Stimulated activated CD4-positive, alpha-beta T cell treated with anti-CD3 and anti-CD28 coated beads, Interleukin-4, amount 100 ng/mL, for 24 hours (primary cell): Measurements from ENCODE around the gene HIGD2A.
"Not testable (repeated sequence)": the region's sequence is repeated elsewhere in the genome, so short reads cannot be mapped to it uniquely, and the experiment has no call there.

Source experiments
- DNase-seq: peaks from one replicate; pipeline ENCODE4 v3.0.0-alpha.2; 2020

HIGD2A gene

DNA sequence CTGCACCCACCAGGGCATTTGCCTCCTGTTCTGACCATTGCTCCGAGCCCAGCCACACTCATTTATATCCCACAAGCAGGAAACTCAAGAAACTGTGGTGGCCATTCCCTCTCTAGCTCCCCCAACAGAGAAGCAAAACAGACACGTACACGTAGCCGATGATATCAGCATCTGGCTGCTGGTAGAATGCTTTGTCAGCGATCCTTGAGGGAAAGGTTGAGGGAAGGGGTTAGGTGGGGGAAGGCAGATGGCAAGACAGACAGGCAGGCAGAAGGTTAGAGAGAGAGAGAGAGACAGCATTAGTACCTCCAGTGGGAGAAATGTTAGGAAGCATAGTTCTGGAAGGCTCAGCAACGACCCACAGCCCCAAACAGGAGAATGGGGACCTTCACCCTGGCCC, 7.8 kb downstream of the HIGD2A start:
- no peak for DNase-seq

DNA sequence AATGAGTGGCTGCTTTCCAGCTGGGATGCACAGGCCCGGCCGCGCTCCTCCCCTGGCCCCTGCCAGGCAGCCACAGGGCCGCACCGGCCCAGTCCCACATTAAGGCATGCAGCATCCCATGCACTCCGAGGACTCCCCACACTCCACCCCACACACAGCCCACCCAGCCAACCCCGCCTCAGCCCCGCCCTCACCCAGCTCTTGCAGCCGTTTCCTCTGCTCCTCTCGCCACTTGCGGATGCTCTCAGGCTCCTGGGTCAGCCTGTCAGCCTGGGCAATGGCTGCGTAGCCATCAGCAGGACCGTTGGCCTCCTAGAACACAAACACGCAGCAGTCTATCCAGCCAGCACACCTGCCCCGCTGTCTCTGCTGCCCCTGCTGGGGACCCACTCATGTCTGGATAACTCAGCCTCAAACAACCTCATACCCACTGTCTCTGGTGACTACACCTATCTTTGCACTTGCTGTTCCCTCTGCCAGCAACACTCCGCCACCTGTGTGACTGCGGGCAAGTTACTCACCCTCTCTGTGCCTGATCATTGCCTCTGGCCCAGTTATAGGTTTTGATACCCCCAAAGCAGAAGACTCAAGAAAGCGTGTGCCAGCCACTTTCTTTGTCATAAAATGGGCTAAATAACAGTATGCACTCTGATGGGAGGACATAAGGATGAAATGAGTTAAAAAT, 9.3 kb downstream of the HIGD2A start:
- no peak for DNase-seq

DNA sequence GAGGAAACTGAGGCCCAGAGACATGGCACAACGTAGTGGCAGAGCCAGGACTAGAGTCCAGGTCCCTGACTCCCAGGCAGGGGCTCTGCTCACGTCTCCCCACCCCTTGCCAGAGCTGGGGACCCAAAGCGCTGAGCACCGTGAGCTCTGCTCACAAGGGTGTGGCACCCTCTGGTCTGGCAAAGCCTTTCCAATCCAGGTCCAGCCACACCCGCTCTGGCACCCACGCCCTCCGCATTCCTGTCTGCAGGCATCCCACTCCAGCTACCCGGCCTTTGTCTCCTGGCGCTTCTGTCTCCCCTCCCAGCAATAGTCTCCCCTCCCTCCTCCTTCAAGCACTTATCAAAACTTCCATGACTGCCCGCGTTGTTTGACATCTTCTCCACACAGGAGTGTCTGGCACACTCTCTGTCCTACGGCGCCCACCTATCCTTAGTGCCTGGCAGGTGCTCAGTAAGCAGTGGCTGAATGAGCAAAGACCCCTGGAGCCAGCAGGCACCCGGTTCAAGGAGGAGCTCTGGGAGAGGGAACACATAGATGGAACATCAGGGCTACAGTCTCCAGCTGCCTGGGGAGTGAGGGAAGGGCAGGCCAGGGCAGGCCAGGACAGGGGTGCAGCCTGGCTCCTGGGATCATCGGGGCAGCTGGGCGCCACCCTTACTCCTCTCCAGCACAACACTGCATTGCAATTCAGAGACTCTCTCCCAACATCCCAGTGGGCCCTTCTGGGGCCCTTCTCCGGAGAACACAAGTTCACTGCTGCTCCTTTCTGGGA, 12.0 kb downstream of the HIGD2A start:
- DNase-seq = no peak

DNA sequence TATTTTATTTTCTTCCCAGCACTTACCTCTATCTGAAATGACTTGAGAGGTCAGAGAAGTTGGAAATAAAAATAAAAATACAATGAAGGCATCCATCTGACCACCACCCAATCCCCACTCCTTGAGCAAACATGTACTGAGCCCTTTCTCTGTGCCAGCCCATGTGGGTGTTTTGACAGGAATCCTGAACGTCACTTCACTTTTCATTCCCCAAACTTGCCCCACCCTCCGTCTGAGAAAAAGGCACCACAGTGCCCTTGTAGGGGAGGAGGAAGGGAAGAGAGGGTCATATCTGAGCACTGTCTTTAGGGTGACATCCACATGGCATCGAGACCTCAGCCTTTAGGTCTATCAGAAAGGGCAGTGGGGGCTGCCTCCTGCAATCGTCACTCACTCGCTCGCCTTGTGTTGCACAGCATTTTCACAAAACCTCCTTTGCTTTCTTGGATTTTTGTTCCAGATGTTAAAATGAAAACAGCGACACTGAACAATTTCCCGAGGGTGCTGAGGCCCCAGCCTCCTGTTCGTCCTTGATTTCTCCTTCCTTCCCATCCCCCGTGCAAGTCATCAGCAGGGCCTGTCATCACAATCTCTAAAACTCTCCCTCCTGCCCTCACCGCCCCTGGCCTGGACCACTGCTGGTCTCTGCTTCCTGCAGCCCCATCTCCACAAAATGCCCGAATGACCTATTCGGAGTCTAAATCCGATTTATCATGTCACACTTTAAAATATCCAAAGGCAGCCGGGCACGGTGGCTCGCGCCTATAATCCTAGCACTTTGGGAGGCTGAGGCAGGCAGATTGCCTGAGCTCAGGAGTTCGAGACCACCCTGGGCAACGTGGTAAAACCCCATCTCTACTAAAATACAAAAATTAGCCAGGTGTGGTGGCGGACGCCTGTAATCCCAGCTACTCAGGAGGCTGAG, 13.0 kb downstream of the HIGD2A start:
- no peak for DNase-seq

DNA sequence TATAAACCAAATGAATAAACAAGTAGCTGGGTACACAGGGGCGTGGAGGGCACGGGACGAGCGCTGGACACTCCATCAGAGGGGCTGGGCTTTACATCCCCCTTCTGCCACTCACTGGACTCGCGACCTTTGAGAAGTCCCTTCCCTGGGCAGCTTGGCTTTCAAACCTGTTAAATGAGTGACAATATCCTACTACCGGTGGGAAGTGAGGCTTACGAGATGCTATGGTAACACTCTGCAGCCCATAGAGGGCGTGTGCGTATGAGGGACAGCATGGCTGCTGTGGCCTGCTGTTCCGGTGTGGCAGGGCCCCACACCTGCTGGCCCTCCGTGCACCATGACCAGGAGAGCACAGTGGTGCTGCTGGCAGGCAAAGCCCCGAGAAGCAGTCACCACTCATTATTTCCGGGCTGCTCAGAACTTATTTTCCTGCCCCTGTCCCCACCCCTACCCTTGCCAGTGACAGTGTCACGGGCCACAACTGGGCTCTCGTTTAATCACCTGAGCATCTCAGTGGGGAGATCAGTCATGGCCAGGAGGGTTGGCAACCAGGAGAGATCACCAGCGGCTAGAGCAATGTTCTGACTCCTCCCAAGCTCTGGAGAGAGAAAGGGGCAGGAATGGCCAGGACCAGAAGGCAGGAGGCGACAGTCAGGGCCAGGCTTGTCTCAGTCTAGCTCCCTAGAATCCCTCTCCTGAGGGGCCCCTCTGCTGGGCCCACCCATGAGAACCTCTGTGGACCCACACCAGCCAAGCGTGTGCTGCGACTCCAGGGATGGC, 17.3 kb downstream of the HIGD2A start:
- DNase-seq = no peak

DNA sequence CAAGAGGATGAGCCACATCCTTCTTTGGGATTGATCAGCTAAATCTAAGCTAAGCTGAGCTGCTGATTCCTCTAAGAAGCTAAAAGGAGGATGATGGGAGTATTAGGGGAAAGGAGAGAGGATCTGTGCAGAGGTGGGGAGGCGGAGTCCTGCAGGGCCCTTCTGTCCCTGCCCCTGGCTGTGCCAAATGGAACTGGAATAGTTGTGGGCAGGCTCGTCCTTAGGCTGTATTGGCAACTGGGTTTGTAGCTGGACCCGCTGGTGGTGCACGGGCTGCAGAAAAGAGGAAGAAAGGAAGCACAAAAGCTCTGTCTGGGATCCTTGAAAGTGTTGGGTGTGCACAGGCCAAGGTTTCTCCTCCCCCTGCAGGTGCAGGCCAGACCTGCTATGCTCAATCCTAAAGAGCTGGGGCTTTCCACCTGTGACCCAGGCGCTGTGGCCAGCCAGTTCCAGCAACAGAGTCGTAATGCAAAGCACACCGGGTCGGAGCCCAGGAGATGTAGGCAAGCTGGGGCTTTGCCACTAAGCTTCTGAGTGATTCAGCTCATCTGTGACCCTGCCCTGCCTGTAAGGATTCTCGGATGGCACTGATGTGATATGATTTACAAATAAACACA, 18.0 kb downstream of the HIGD2A start:
- no peak for DNase-seq

DNA sequence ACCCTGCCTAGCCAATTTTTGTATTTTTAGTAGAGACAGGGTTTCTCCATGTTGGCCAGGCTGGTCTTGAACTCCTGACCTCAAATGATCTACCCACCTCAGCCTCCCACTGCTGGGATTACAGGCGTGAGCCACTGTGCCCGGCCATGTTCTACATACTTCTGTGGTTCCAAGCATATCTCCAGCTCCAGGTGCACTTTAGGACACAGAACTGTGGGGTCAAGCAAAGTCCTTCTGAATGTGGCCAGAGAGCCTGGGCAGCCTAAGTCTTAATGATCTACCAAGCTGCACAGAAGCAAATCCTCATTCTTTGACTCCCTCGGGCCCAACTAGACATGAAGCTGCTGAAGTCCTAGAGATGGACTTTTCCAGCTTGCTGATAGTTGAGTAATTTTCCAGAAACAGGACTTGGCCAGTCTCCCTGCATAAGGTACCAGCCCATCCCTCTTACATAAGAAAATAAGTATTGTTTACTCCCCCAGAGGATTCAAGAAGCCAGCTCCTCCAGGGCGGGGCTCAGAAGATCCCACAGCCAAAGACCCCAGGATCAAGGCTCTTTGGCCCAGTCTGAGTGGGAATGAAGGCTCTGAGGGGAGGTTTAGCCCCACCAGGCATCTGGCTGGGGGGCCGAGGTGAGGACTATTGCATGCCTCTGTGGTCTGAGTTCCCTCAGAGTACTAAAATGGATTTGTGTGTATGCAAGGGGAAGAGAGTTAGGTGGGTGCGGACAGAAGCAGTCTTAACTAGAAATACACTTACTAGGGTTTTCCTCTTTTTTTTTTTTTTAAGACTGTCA, 19.1 kb downstream of the HIGD2A start:
- no peak for DNase-seq

DNA sequence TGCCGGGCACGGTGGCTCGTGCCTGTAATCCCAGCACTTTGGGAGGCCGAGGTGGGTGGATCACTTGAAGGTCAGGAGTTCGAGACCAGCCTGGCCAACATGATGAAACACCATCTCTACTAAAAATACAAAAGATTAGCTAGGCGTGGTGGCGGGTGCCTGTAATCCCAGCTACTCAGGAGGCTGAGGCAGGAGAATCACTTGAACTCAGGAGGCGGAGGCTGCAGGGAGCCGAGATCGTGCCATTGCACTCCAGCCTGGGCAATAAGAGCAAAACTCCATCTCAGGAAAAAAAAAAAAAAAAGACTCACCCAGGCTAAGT, 19.7 kb downstream of the HIGD2A start:
- not testable (repeated sequence) for DNase-seq

DNA sequence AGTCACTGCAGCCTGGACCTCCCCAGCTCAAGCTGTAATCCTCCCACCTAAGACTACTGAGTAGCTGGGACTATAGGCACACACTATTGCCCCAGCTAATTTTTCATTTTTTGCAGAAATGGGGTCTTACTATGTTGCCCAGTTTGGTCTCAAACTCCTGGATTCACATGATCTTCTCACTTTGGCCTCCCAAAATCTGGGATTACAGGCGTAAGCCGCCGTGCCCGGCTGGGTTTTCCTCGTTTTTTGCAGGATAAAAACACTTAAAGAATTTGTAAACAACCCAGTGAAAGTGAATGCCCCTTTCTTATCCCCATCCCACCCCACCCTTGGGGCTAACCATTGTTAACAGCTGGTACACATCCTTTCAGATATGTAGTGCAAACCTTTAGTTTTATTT, 20.0 kb downstream of the HIGD2A start:
- DNase-seq = no peak

DNA sequence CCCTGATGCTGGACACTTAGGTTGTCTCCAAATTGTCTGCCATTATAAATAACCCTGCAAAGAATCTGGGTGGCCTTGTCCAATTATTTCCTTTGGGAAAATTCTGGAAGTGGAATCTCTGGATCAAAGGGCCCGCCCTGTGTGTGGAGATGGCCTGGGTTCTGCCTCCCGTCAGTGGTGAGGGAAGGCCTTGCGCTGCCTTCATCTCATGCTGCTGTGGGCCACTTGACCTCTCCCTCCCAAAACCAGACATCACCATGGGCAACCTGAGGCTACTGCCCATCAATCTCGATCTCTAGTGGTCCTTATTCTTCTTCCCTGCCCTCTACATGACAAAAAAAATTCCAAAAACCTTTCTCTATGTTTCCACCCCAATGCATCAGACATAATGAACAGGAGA, 21.2 kb downstream of the HIGD2A start:
- no peak for DNase-seq

DNA sequence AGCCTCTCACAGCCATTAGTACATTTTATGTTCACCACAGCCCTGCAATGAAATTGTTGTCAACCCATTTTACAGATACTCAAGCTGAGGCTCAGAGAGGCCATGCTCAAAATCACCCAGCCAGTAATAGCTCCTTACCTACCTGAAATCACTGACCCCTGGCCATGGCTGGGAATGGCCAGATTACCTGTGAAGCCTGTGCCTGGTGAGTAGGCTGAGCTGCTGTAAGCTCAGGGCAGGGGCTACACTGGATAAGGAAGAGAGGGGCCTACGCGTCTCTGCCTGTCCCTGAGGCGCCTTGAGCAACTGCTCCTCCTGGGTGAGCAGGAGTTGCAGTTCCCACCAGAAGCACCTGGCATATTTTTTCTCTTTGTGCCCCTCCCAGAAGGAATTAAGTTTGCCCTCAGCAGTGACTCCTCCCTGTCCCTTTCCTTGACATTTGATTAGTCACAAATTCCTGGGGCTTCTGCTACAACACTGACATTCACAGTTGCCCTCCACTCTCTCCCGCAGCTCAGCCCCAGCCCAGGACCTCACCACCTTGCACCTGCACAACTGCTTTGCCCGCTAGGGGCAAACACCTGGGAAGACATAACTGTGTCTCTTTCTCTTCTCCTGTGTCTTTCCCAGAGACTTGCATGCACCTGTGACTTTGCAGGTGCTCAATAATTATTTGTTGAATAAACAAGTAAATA, 22.1 kb downstream of the HIGD2A start:
- DNase-seq = no peak

DNA sequence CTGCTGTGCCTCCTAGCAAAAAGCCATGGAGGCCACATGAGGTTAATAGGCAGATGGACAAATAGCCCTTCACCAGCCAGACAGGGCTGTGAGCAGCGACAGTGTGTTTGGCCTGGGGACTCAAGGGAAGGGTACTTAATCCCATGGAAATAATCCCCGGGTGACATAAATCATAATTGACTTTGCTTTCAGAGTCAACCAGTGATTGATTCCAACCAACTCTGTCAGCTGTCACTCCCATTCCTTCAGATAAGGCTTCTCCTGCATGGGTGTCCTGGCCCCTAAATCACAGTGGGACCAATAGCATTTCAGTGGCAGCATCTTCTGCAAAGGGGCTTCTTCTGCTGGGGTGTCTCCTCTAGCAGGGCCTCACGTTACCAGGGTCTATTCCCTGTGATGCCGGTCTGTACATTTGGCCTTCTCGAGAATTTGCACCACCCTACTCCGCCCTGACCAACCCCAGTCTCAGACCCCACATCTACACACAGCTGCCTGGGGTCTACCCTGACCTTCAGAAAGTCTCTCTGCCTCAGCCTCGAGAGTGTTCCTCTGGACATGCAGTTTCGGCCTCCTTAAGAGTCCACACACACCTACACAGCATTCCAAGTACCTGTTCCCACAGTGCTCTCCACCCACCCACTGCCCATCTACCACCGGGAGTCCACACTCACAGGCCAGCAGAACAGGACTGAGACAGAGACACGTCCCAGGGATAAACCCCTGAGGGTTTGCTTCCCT, 24.1 kb downstream of the HIGD2A start:
- DNase-seq = no peak

DNA sequence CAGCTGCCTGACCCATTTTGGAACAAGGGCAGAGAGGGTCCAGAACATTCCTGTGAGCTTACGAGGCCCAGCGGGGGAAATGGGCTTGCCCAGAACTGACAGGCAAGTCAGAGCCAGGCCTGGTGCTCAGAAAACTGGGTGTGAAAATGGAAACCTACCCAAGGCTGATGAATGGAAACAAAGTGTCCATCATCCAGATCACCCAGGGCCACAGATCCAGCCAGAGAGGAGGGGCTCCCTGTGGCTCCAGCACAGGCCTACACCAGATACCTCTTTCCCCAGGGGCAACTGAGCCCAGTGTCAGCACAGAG, 24.7 kb downstream of the HIGD2A start:
- DNase-seq = no peak

DNA sequence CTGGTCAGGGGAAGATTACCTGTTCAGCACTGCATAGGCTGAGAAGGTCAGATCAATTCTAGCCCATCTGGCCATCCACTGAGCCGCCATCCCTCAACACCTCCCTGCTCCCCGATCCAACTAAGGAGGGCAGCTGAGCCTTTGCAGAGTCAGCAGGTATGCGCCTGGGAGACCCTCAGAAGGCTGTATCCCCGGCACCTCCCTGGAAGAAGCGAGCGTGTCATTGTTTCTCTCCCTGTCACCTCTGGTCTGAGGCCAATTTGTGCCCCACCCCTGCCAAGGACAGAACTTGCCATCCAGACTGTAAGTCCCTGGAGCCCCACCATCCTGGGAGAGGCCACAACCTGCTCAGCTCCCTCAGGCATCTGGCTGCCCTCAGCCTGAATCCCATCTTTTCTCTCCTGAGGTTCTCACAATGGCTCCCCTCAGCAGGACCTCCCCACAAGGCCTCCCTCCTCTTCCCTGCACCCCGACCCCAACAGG, 25.2 kb downstream of the HIGD2A start:
- DNase-seq = no peak

DNA sequence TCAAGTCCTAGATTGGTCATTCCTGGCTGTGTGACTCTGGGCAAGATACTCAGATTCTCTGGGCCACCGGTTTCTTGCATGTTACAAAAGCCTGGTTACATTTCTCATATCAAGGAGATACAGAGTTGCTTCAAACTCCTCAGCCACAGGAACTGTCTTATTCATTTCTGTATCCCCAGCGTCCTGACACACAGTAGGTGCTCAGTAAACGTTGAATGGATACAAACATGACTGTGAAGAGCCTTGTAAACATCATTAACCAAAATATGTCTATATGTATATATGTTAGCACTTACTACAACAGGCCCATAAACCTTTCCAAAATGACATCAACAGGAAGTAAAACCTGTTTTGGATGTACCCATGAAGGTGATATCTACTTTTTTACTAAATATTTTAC, 26.2 kb downstream of the HIGD2A start:
- no peak for DNase-seq

DNA sequence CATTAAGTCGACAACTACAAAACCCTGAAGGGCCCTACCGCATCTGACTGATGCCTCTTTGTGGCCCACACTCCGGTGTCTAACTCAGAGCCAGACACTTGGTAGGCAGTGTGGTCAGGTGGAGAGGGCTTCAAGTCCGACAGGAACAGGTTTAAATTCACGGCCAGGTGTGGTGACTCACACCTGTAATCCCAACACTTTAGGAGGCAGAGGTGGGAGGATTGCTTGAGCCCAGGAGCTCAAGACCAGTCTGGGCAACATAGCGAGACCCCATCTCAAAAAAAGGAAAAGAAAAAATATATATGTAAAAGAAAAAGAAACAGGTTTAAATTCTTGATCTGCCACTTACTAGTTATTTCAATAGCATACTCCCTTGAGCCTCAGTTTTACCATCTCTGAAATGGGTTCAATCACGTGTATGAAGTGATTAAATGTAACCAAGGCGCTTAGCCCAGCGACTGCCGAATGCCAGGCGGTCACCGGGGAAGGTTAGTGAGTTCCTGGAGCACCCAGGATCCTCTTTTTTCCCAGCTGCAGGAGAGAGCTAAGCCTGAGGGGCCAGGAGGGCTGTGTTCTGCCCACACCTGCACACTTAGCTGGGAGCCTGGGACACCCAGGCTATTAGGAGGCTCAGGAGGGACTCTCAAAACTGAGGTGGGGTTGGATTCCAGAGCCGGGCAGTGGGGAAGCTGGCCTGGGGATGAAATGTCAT, 26.8 kb downstream of the HIGD2A start:
- DNase-seq = no peak

DNA sequence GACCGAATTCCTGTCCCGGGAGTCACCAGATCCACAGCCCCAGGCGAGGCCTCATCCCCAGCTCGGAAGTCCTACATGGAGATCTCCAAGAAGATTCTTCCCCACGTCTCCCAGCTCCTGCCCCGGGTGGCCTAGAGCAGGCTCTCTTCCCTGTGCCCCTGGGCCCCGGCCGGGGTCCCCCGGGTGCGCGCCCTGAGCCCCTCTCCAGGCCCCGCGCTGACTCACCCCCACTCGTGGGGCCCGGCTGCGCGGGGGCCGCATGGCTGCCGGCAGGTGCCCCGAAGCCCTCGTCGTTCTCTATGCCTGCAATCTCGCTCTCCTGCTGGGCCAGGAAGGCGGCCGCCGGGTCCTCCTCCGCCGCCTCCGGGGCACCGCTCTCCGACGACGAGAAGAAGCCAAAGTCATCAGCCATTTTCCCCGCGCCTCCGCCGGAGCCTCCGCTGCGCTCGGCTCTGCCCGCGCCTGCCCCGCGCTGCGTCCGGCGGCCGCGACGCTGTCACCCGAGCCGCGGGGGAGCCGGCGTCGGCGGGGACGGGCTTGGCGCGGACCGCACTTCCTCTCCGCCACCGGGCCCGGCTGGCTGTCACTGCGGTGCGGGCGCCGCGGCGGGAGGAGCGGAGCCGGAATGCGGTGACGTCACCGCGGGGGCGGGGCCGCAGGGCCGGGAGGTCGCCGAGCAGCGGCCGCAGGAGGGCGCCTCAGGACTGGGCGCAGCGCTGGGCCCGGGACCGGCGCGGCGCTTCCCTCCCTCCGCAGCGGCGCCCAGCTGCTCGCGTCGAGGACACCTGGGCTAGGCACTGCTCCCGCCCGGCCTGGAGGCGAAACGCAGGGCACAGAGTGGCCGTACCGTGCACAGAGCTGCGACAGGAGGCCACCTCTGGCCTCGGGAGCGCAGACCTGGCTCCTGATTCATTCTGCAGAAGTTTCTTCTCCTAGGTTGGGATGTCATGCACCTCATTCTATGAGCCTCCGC, 27.7 kb downstream of the HIGD2A start, which contains the start of gene CLTB:
Gene CLTB (minus strand): TSS at position 588 of the 973 bp plus-strand sequence. CDS start 176 bp downstream, at position 412.
- DNase-seq = peak; percentile 88

DNA sequence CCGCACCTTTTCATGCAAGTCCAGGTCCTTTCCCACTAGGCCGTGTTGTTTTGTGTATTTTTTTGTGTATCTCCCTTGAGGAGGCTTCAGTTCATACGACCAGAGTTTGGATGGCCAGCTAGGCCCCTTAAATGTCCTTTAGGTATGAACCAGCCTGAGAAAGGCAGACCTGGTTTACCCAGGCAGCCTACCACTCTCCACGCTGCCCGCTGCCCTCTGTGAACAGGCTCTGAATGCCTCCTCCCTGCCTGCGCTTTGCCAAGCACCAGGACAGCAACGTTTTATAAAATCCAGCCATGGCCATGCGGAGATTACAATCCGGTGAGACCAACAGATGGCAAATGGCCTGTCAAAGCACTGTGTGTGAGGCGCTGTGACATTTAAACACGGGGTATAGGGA, 28.4 kb downstream of the HIGD2A start:
- no peak for DNase-seq
